B cell (primary cell): ENCODE data around the gene SDK2. TPM values are rescaled to one million over a fixed set of nuclear protein-coding genes. Genes with fewer than 3 reads are reported as not detected.

ENCODE experiments used
- ATAC-seq: fragments of 200-7000 bp; cut with Tn5 transposase; one replicate; pipeline ENCODE4 v1.10.0; 2021; ENCODE audit warnings: low read depth, mild to moderate bottlenecking, moderate number of reproducible peaks, moderate library complexity
- CTCF ChIA-PET: fragments of 350-600 bp; sonication (Branson Sonifier 250); formaldehyde crosslinking; loops from one replicate; lab custom pipeline; 2021; ENCODE audit warnings: antibody characterized with exemption, inconsistent platforms; lab: Charles Lee
- POLR2A ChIA-PET: fragments of 350-600 bp; sonication (Branson Sonifier 250); formaldehyde crosslinking; loops from one replicate; lab custom pipeline; 2021; ENCODE audit warnings: antibody characterized with exemption; lab: Charles Lee
- DNase-seq: peaks from one replicate; pipeline ENCODE4 v3.0.0; 2013
- H2AFZ ChIP-seq: 2 replicates; pipeline ENCODE4 v1.6.1; 2012; ENCODE audit warnings: mild to moderate bottlenecking, low read depth, low read length; ENCODE audit not compliant: insufficient read depth, poor library complexity, severe bottlenecking
- H3K27ac ChIP-seq, 2 donors: 1 replicate in 1 of 2; 2 replicates in 1 of 2; pipeline ENCODE4 v1.5.1; 2012 to 2013; ENCODE audit warnings: low read length in 2 of 2, mild to moderate bottlenecking in 2 of 2, moderate library complexity in 1 of 2
- H3K27me3 ChIP-seq, 4 experiments: fragments of 200-600 bp in 1 of 4; sonication (generic) in 1 of 4; replicated peaks in 1 of 4; 1 replicate in 2 of 4; 2 replicates in 2 of 4; pipeline versions ENCODE4 v1.6.1 to v1.7.0; 2013 to 2016; ENCODE audit warnings: low read length in 3 of 4, mild to moderate bottlenecking in 2 of 4, mixed read lengths in 1 of 4, moderate library complexity in 1 of 4; ENCODE audit not compliant: insufficient read depth in 4 of 4, control insufficient read depth in 3 of 4; ENCODE audit errors: control extremely low read depth in 1 of 4
- H3K36me3 ChIP-seq, 2 experiments: replicated peaks in 1 of 2; 1 replicate in 1 of 2; 2 replicates in 1 of 2; pipeline versions ENCODE4 v1.6.1 to v1.7.1; 2013; ENCODE audit warnings: low read length in 1 of 2; ENCODE audit not compliant: insufficient read depth in 2 of 2, control insufficient read depth in 1 of 2; ENCODE audit errors: control extremely low read depth in 1 of 2, extremely low read depth in 1 of 2
- H3K4me1 ChIP-seq, 2 donors: fragments of 200-600 bp in 1 of 2; sonication (generic) in 1 of 2; 1 replicate in 1 of 2; 2 replicates in 1 of 2; pipeline versions ENCODE4 v1.5.1 to v1.6.1; 2013 to 2017; ENCODE audit warnings: low read length in 2 of 2; ENCODE audit not compliant: control insufficient read depth in 2 of 2, insufficient read depth in 2 of 2
- H3K4me2 ChIP-seq: replicated peaks from 2 replicates; pipeline ENCODE3; 2012; ENCODE audit warnings: mild to moderate bottlenecking, low read depth, low read length; ENCODE audit not compliant: poor library complexity, severe bottlenecking
- H3K4me3 ChIP-seq, 5 experiments: fragments of 200-600 bp in 1 of 5; sonication (generic) in 1 of 5; 1 replicate in 3 of 5; 2 replicates in 2 of 5; pipeline versions ENCODE4 v1.5.1 to v1.7.0; 2011 to 2016; ENCODE audit warnings: low read length in 4 of 5, mild to moderate bottlenecking in 4 of 5, low read depth in 2 of 5, control low read depth in 1 of 5, moderate library complexity in 1 of 5; ENCODE audit not compliant: insufficient read depth in 1 of 5; ENCODE audit errors: control extremely low read depth in 1 of 5, extremely low read depth in 1 of 5
- H3K79me2 ChIP-seq: fragments of 200-600 bp; sonication (generic); one replicate; pipeline ENCODE4 v1.6.0; 2016; ENCODE audit warnings: low read length; ENCODE audit not compliant: control insufficient read depth, insufficient read depth
- H3K9ac ChIP-seq: fragments of 200-600 bp; sonication (generic); 2 replicates; pipeline ENCODE4 v1.6.1; 2017; ENCODE audit warnings: mild to moderate bottlenecking, low read length, moderate library complexity
- H3K9me3 ChIP-seq, 3 donors: one replicate each; pipeline versions ENCODE4 v1.6.1 to v1.7.1; 2013; ENCODE audit warnings: low read length in 2 of 3; ENCODE audit not compliant: control insufficient read depth in 2 of 3, insufficient read depth in 1 of 3; ENCODE audit errors: control extremely low read depth in 1 of 3
- H4K20me1 ChIP-seq: 2 replicates; pipeline ENCODE4 v1.6.0; 2012; ENCODE audit warnings: mild to moderate bottlenecking, low read length; ENCODE audit not compliant: insufficient read depth, control insufficient read depth, poor library complexity, severe bottlenecking
- H3K27ac Mint-ChIP-seq: one replicate; pipeline ENCODE4 v1.8.0; 2021; ENCODE audit warnings: mixed read lengths
- H3K27me3 Mint-ChIP-seq: one replicate; pipeline ENCODE4 v1.8.0; 2021; ENCODE audit warnings: mixed read lengths
- H3K4me1 Mint-ChIP-seq: one replicate; pipeline ENCODE4 v1.8.0; 2021; ENCODE audit warnings: mixed read lengths
- H3K4me3 Mint-ChIP-seq: one replicate; pipeline ENCODE4 v1.8.0; 2021; ENCODE audit warnings: mixed read lengths
- H3K9me3 Mint-ChIP-seq: one replicate; pipeline ENCODE4 v1.8.0; 2022; ENCODE audit warnings: mixed read lengths; ENCODE audit not compliant: insufficient read depth
- CTCF ChIP-seq: fragments of 200-600 bp; IDR thresholded peaks from one replicate; pipeline ENCODE4 v1.8.0; 2022; ENCODE audit warnings: antibody characterized with exemption, mild to moderate bottlenecking
- EZH2 ChIP-seq: IDR thresholded peaks from 2 replicates; pipeline ENCODE4 v1.6.1; 2012; ENCODE audit warnings: borderline replicate concordance, low read depth, mild to moderate bottlenecking, moderate library complexity, low read length; ENCODE audit not compliant: insufficient read depth, poor library complexity, severe bottlenecking
- WGBS: methylation state at CpG from one replicate; pipeline ENCODE4 v1.1.5; 2013; ENCODE audit warnings: missing lambda C conversion rate; ENCODE audit not compliant: insufficient coverage; 5-methylcytosine and 5-hydroxymethylcytosine counted together
- intact Hi-C: fragments of 100-400 bp; cut with micrococcal nuclease; formaldehyde crosslinking; loops from one replicate; pipeline ENCODE4 v1.10.0; 2022
- polyA plus RNA-seq: library from polyadenylated mRNA; depleted of rRNA; stranded (reverse); fragments of >200 nt; gene quantifications from 2 replicates; pipeline ENCODE4 v1.2.3, GENCODE V29; 2012
- total RNA-seq, 2 donors: library from RNA; stranded (reverse); fragments of 120-200 nt in 1 of 2; gene quantifications; 1 replicate in 1 of 2; 2 replicates in 1 of 2; pipeline versions ENCODE4 v1.2.3 to v1.2.4, GENCODE V29; 2013 to 2022

Gene SDK2
- total and polyA plus RNA-seq, 2 donors (not counting 1 experiment from before 2014, with no cell fraction given) = 3.2 to 13.0 TPM

- Mint-ChIP-seq H3K4me1 (peaks cover 26% of the 10 kb centered on the region), H3K27me3 (peaks cover 4% of the 10 kb centered on the region), H3K9me3 (no peaks in the 10 kb centered on the region), H3K27ac (peak overlapping the region; percentile 50), H3K4me3 (peak overlapping the region; percentile 73)
- peak overlapping the region; percentile 74 for H2AFZ ChIP-seq
- WGBS = 6% methylated on average over 83 of the region's 90 CpGs
- peaks cover 20 to 38% of the 10 kb centered on the region in 2 donors for H3K4me1 ChIP-seq
- H3K79me2 ChIP-seq = peaks cover 34% of the 10 kb centered on the region
- no peaks in the 10 kb centered on the region for H3K9me3 ChIP-seq
- CTCF ChIA-PET = interaction anchor here (0.6 to 5.1 kb wide), 17 partner anchors 12 to 558 kb away, joined by 3 to 58 read pairs (median 4); partner anchors contain the start of gene RPL38
- H3K4me3 ChIP-seq = peak overlapping the region in 3 of 5 experiments; percentile 41 to 72 (median 63)
- H3K27me3 ChIP-seq = peaks cover 0 to 23% (median 0%) of the 10 kb centered on the region in 4 experiments
- peak overlapping the region; percentile 93 for H3K4me2 ChIP-seq
- ATAC-seq (peak; percentile 70), DNase-seq (peak; percentile 82)
- H4K20me1 ChIP-seq = peaks cover 12% of the 10 kb centered on the region
- no peak overlapping the region for H3K27ac ChIP-seq
- POLR2A ChIA-PET = interaction anchor here (1.1 to 1.7 kb wide), 2 partner anchors 54 to 60 kb away, joined by 5 to 6 read pairs; no protein-coding TSS in a partner anchor
- peak overlapping the region; percentile 20 for H3K9ac ChIP-seq
- no peaks in the 10 kb centered on the region for H3K36me3 ChIP-seq
- TF ChIP-seq EZH2 = no peak
- no peak for TF ChIP-seq CTCF
- intact Hi-C loops = loop anchor here (1.0 kb wide), 1 partner anchor 216 kb away; no protein-coding TSS in a partner anchor
These were observed 1.0 kb upstream of the SDK2 start for GRCh38 chr17:73645050-73645871.

- H3K27ac ChIP-seq = peak overlapping the region in 1 of 2 donors; percentile 34
- peak overlapping the region; percentile 86 for H2AFZ ChIP-seq
- H3K4me2 ChIP-seq = peak overlapping the region; percentile 93
- intact Hi-C loops = loop anchor here (1.0 to 5.0 kb wide), 4 partner anchors 52 to 96 kb away; no protein-coding TSS in a partner anchor
- no peaks in the 10 kb centered on the region for H3K36me3 ChIP-seq
- Mint-ChIP-seq H3K4me3 (peak overlapping the region; percentile 91), H3K9me3 (no peaks in the 10 kb centered on the region), H3K27ac (peak overlapping the region; percentile 63), H3K4me1 (peaks cover 26% of the 10 kb centered on the region), H3K27me3 (peaks cover 4% of the 10 kb centered on the region)
- peaks cover 20 to 38% of the 10 kb centered on the region in 2 donors for H3K4me1 ChIP-seq
- peaks cover 0 to 23% (median 0%) of the 10 kb centered on the region in 4 experiments for H3K27me3 ChIP-seq
- TF ChIP-seq CTCF (no peak), EZH2 (no peak)
- ChIA-PET POLR2A (interaction anchor here (1.4 to 1.7 kb wide), 2 partner anchors 55 to 58 kb away, joined by 4 to 5 read pairs; no protein-coding TSS in a partner anchor), CTCF (interaction anchor here (0.9 to 5.1 kb wide), 9 partner anchors 8 to 214 kb away, joined by 3 to 58 read pairs (median 4); no protein-coding TSS in a partner anchor)
- H3K79me2 ChIP-seq = peaks cover 49% of the 10 kb centered on the region
- peaks cover 18% of the 10 kb centered on the region for H4K20me1 ChIP-seq
- WGBS = 5% methylated on average over 5 of the region's 13 CpGs
- no peak for ATAC-seq
- no peaks in the 10 kb centered on the region for H3K9me3 ChIP-seq
- H3K4me3 ChIP-seq = peak overlapping the region; percentile 39 to 72 (median 63)
- DNase-seq = no peak
- peak overlapping the region; percentile 66 for H3K9ac ChIP-seq
These were observed 447 bp downstream of the SDK2 start for GRCh38 chr17:73643852-73644144.
